Activated CD8-positive, alpha-beta memory T cell treated with anti-CD3 and anti-CD28 coated beads, Interleukin-2, amount 50 U/mL, for 1 hour (primary cell): ENCODE results near the gene SGCA.

ENCODE experiments used
- DNase-seq: peaks from one replicate; pipeline ENCODE4 v3.0.0-alpha.2; 2020; ENCODE audit errors: extremely low read depth

SGCA gene

GRCh38 chr17:50194140-50194933 lies 28.5 kb downstream of the SGCA start:
- no peak for DNase-seq

- no peak for DNase-seq
Observed at GRCh38 chr17:50194934-50195865, 29.4 kb downstream of the SGCA start.

DNA sequence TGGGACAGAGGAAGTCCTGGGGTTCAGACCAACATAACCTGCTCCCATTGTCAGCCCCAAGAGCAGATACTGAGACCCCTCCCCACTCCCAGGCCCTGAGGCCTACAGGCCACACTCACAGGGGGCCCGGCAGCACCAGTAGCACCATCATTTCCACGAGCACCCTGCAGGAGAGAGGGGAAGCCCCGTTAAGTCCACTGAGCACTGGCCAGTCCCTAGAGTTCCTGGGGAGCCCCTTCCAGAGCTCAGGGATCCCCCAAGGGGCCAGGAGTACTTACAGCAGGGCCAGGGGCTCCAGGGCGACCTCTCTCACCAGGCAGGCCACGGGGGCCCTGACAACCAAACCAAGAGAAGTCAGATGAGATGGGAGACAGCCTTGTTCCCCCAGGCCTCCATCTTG lies 30.2 kb downstream of the SGCA start:
- DNase-seq, result no peak

GRCh38 chr17:50196826-50197225 lies 31.0 kb downstream of the SGCA start:
- DNase-seq, result no peak

DNA sequence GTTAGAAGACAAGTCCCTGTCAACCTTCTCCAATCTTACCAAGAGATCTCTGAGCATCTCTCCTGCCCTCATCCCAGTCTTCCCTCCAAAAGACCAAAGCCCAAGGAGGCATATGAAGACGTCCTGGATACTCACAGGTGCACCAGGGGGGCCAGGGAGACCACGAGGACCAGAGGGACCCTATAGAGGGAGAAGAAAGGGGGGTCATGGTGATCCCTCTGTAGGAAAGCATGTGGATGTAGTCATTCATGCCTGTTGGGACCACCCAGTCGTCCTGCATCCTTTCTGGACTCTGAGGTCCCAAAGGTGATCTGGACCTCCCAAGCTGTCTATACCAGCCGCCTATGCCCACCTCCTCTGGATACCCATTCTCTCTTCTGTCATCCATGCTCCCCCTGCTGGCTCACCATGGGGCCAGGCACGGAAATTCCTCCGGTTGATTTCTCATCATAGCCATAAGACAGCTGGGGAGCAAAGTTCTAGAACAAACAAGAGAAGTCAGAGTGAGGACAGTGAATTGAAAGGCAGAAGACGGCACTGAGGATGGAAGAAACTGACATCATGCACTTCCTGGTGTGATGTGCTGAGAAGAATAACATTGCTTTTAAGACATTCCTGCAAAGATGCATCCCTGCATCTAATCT lies 32.3 kb downstream of the SGCA start:
- DNase-seq, result peak; percentile 20

DNA sequence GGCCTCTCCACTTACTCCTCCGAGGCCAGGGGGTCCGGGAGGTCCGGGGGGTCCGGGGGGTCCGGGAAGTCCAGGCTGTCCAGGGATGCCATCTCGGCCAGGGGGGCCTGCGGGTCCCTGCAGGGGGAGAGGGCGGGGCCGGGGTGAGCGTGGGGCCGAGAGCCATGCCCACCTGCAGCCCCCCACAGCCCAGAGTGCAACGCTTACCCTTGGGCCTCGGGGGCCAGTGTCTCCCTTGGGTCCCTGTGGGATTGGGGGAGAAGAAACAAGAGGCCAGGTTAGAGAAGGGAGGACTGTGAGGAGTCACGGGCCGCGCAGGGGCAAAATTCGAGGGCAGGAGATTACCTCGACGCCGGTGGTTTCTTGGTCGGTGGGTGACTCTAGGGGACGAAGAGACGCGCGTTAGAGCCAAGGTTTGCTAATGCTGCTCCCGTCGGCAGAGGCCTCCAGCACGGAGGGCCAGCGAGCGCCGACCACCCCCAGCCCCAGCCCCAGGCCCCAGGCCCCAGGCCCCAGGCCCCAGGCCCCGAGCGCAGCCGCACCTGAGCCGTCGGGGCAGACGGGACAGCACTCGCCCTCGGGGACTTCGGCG lies 33.5 kb downstream of the SGCA start:
- no peak for DNase-seq

DNA sequence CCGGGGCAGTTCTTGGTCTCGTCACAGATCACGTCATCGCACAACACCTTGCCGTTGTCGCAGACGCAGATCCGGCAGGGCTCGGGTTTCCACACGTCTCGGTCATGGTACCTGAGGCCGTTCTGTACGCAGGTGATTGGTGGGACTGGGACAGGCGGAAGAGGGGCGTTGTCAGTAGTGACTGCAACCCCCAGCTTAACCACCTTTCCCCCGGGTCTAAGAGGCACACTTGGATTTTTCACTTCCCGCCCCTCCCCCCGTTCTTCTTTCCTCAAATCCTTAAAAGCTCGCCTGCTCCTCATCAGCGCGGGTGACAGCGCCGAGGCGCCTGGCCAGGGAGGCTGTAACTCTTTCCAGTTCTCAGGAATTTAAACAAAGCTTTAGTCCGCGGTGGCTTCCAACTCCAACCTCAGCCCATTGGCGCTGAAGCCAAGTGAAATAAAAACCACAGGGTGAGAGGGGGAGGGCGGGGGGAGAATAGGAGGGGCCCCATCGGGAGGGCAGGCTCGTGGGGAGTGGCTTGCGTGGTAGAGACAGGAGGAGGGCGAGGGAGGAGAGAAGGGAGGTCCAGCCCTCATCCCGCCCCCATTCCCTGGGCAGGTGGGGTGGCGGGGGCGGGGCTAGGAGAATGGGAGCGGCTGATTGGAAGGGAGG lies 34.1 kb downstream of the SGCA start:
- DNase-seq, result peak; percentile 75

- DNase-seq, result peak; percentile 29
Observed at GRCh38 chr17:50200457-50201275, 34.9 kb downstream of the SGCA start.

DNA sequence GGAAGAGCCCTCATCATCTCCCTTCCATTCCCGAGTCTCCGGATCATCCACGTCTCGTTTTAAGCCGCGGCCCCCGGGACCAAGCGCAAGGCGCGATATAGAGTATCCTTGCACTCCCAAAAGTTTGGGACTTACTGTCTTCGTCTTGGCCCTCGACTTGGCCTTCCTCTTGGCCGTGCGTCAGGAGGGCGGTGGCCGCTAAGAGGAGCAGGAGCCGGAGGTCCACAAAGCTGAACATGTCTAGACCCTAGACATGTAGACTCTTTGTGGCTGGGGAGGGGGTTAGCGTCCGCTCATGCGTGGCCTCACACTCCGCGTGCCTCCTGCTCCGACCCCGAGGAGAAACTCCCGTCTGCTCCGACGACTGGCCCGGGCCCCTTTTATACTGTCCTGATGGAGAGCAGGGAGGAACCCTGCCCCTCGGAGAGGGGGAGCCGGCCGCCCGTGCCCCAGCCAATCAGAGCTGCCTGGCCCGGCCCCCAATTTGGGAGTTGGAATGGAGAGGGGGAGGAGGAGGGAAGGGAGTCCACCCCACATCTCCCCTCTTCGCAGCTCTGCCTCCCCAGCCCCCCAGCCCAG lies 35.6 kb downstream of the SGCA start, which contains the start of gene COL1A1:
COL1A1 (minus strand) TSS at position 356 of the 579 bp plus-strand sequence; CDS start at position 238, 118 bp downstream.
- no peak for DNase-seq

- no peak for DNase-seq
Observed at GRCh38 chr17:50203086-50203485, 37.3 kb downstream of the SGCA start.

DNA sequence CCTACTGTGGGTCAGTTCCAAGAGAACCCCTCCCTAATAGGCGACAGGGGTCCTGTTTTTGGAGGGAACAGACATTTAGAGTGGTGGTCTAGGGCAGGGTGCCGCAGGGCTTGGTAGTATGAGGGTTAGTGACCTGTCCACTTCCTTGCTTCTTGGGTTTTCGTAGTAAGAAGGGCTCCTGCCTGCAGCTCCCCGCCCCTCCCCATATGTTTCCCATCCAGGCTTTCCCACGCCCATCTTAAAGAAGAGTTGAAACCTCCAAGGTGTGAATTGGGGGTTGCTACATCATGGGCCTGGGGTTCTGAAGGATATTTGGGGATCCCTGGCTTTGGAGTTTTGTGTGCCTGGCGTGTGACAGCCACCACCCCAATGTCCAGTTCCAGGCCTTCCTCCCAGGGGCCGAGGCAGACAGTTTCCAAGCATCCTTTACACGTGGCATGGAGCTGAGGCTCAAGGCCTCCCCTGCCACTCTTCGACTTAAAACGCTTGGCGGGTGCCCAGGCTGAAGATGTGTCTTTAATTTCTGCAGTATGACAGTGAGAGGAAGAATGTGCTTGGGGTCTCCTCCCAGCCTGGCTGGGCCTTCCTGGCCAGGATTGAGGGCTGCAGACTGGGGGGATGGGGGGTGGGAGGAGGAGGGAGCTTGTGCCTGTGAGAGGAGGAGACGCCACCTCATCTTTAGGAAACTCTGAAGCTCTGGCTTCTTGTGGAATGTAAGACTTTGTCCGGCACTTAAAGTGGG lies 38.0 kb downstream of the SGCA start:
- no peak for DNase-seq

DNA sequence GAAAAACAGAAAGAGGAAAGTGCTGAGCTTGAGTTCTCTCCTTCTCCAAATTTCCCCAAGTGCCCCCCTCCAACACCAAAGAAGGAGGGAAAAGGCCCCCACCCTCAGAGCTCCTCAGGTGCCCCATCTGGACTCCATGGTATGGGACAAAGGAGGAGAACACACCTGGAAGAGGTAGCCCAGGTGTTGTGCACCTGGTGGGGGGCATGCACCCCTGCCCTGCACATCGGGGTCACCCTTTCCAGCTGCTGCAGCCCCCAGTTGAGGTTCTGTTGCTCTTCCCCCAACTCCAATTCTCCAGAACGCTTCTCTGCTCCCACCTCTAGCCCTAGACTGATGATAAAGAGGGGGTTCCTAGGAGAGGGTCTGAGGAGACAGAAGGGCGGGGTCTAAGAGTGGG lies 38.6 kb downstream of the SGCA start:
- DNase-seq, result no peak

DNA sequence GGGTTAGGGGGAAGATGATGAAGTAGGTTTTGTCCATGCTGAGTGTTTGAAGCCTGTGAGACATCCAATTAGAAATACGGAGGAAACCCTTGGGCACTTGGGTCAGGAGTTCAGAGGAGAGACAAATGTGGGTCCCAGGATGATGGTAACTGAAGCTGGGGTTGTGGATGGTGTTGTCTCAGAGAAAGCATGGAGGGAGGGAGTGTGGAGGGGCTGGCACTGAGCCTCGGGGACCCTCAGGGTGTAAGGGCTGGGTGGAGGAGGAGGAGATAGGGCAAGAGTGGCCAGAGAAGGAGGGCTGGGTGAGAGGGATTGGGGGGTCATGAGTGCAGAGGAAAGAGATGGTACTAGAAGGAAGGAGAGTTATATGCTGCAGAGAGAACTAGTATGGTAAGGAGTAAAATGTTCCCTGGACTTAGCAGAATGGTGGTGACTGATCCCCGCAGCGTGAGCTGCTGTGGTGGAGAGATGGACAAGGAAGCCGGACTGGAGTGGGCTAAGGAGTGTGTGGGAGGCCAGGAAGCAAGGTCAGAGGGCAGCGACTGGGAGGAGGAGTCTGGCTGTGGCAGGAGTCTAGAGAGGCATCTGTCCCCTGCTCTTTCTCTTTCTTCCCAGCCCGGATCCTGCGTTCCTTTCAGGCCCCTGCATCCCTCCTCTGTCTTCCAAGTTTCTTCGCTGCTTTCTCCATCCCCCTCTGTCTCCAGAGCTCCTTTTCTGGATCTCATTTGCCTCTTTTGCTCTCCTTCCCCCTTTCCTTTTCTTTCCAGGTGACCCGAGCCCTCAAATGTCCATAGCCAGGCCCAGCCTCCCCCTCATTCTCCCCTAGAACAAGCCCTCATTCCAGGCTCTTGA lies 39.5 kb downstream of the SGCA start:
- no peak for DNase-seq

DNA sequence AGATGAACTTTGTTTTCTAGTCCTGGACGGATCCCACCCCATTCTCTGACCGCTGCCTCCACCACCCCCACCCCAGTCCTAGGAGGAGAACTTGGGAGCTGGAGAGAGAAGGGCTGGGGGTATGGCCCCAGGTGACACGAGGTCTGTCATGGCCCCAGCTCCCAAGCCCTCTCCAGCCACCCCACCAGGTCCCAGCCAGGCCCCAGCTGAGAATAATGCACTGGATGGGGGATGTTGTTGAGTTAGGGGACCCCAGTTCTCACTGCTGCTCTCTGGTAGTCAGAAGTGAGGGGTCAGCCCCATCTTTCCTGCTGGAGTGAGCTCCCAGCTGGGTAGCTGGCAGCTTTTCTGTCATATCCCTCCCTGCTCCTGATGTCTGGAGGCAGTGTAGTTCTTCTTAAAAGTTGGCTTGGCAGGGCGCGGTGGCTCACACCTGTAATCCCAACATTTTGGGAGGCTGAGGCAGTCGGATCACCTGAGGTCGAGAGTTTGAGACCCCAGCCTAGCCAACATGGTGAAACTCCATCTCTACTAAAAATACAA lies 40.2 kb downstream of the SGCA start:
- DNase-seq, result no peak

DNA sequence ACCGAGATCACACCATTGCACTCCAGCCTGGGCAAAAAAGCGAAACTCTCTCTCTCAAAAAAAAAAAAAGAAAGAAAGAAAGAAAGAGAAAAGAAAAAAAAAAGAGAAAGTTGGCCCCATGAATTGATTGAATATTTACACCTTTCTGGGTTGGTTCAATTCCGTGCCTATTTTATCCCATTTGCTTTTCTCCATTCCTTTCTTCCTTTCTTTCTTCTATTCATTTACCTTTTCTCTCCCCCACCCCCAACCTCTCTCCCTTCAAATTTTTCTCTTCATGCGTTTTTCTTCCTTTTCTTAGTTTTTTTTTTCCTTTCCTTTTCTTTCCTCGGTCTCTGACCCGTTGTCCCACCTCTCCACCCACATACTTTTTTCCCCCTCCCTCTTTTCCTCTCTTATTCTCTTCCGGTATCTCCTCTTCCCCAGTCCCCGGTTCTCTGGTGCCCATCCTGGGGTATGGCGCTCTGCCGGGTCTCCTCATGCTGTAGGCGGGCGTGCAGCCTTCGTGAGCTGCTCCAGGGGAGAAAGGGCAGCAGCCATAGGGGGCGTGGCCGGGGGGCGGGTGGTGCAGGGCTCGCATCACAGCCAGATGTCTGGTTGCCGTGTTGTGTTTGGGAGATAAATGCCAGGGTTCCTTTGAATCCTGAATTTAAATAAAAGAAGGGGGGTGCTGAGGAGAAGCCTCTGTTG lies 40.9 kb downstream of the SGCA start:
- no peak for DNase-seq

DNA sequence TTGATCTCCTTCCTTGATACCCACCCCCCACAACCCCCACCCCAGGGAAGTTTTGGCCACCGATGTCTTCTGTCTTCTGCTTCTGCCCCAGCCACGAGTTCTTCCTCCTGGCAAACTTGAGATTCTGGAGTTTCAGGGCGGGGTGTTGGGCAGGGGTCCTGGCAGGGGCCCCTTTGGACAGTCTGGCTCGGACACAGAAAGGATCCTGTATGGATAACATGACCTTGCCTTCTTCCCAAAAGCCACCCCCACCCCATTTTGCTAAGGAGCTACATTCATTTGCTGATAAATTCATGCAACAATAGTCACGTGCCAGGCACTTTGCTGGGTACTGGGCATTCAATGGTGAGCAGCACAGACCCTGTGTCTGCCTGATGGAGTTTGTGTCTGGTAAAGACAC lies 41.5 kb downstream of the SGCA start:
- DNase-seq, result no peak

- DNase-seq, result no peak
Observed at GRCh38 chr17:50207792-50208567, 42.2 kb downstream of the SGCA start.
